Measurements from ENCODE around the gene VAT1. TPM values are rescaled to one million over a fixed set of nuclear protein-coding genes. Genes with fewer than 3 reads are reported as not detected.

VAT1 gene
- polyA plus RNA-seq, 1 of the 3 experiments (the other 2 are of a cell fraction): 170 TPM

GRCh38 chr17:43014020-43014648, 8.1 kb downstream of the VAT1 start:
- no peak overlapping the region for H3K9ac ChIP-seq
- WGBS (ENCODE audit: low lambda C conversion rate): 88% methylated on average over 10 of the region's 12 CpGs

More at GRCh38 chr17:43014020-43014648, 8.1 kb downstream of the VAT1 start:
- DNase-seq: no peak
- POLR2A ChIA-PET: interaction anchor here (3.3 kb wide), 1 partner anchor 16 kb away, joined by 17 read pairs; the partner anchor contains the start of gene RPL27
- Histone ChIP-seq H4K20me1 (ENCODE audit: insufficient read depth) (0 out of 2 replicates have a peak, but pooled peaks cover 6% of the 10 kb centered on the region), H3K27me3 (ENCODE audit: insufficient read depth) (no peaks in the 10 kb centered on the region), H3K4me2 (no peak overlapping the region), H3K9me3 (no peaks in the 10 kb centered on the region), H3K4me1 (ENCODE audit: control insufficient read depth in 1 of 2, insufficient read depth in 2 of 2, low read depth in 1 of 2, low read length in 1 of 2) (peaks cover 0 to 13% of the 10 kb centered on the region in 2 experiments; a peak in 2 of 4 replicates), H3K4me3 (ENCODE audit: low read depth in 2 of 2, low read length in 1 of 2) (no peak overlapping the region), H3K36me3 (replicated peaks in 1 of 2; ENCODE audit: control insufficient read depth in 1 of 2, insufficient read depth in 2 of 2, low read length in 1 of 2) (peaks cover 15 to 29% of the 10 kb centered on the region in 2 experiments), H3F3A (replicated peaks; ENCODE audit: insufficient read depth) (no peaks in the 10 kb centered on the region), H3K27ac (ENCODE audit: low read depth in 2 of 2, low read length in 1 of 2) (no peak overlapping the region), H3K79me2 (ENCODE audit: insufficient read depth) (0 out of 2 replicates have a peak, but pooled peaks cover 6% of the 10 kb centered on the region), H3K9me2 (no peaks in the 10 kb centered on the region), H2AFZ (ENCODE audit: low read depth) (no peak overlapping the region)
- CTCF ChIA-PET: no interaction called here
- TF ChIP-seq NRF1 (IDR thresholded peaks at IDR 0.05; ENCODE audit: low read depth, low read length): no peak
- TF ChIP-seq RAD21 (IDR thresholded peaks at IDR 0.05; ENCODE audit: low read length): no peak
- TF ChIP-seq SIN3A (IDR thresholded peaks at IDR 0.05; ENCODE audit: borderline replicate concordance, low read depth, low read length): no peak
- no peak for TF ChIP-seq GABPA (IDR thresholded peaks at IDR 0.05; ENCODE audit: low read depth)
- TF ChIP-seq REST (IDR thresholded peaks at IDR 0.05; ENCODE audit: low read depth, low read length): no peak
- TF ChIP-seq POLR2AphosphoS5 (IDR thresholded peaks at IDR 0.05; ENCODE audit: low read depth, low read length): no peak
- no peak for TF ChIP-seq USF1 (IDR thresholded peaks at IDR 0.05; ENCODE audit: borderline replicate concordance, low read depth)
- no peak for TF ChIP-seq RCOR1 (IDR thresholded peaks at IDR 0.05; ENCODE audit: low read length)

Data from SK-N-SH (cell line).